H1 (cell line): ENCODE data around the gene ZNF677.

Source experiments
- ATF3 ChIP-seq: IDR thresholded peaks from 2 replicates; pipeline ENCODE4 v1.6.1; 2011; ENCODE audit warnings: low read depth, mild to moderate bottlenecking, low read length; ENCODE audit not compliant: insufficient read depth
- CTBP2 ChIP-seq: IDR thresholded peaks from 2 replicates; pipeline ENCODE4 v1.7.0; 2011; ENCODE audit warnings: borderline replicate concordance, mild to moderate bottlenecking, moderate library complexity, mixed read lengths, low read length; ENCODE audit not compliant: insufficient read depth, insufficient read length
- CTCF ChIP-seq, 3 experiments: IDR thresholded peaks; 1 replicate in 2 of 3; 2 replicates in 1 of 3; pipeline versions ENCODE4 v1.5.1 to v1.6.1; 2011; ENCODE audit warnings: low read length in 3 of 3, mild to moderate bottlenecking in 3 of 3, inconsistent platforms in 2 of 3, low read depth in 1 of 3, moderate library complexity in 1 of 3; ENCODE audit not compliant: insufficient read depth in 1 of 3; ENCODE audit errors: control extremely low read depth in 1 of 3
- EP300 ChIP-seq, 2 experiments: IDR thresholded peaks; 1 replicate in 1 of 2; 2 replicates in 1 of 2; pipeline ENCODE4 v1.6.1; 2011 to 2012; ENCODE audit warnings: low read depth in 2 of 2, low read length in 2 of 2, mild to moderate bottlenecking in 2 of 2, borderline replicate concordance in 1 of 2, inconsistent platforms in 1 of 2, moderate library complexity in 1 of 2
- EZH2 ChIP-seq: fragments of 200-600 bp; sonication (generic); IDR thresholded peaks from 2 replicates; pipeline ENCODE4 v1.7.1; 2012; ENCODE audit warnings: low read depth, mild to moderate bottlenecking, moderate library complexity, low read length, inconsistent platforms; ENCODE audit not compliant: severe bottlenecking
- HDAC6 ChIP-seq: IDR thresholded peaks from one replicate; pipeline ENCODE4 v1.7.1; 2012; ENCODE audit warnings: low read depth, mild to moderate bottlenecking, inconsistent platforms, low read length, moderate library complexity
- JUN ChIP-seq: IDR thresholded peaks from 2 replicates; pipeline ENCODE4 v1.6.1; 2011; ENCODE audit warnings: low read depth, mild to moderate bottlenecking, improper control_type of control experiment, low read length
- MAX ChIP-seq: IDR thresholded peaks from 2 replicates; pipeline ENCODE4 v1.6.1; 2012; ENCODE audit warnings: inconsistent platforms
- NRF1 ChIP-seq: IDR thresholded peaks from 2 replicates; pipeline ENCODE4 v1.6.1; 2011; ENCODE audit warnings: mild to moderate bottlenecking, low read depth, low read length, improper control_type of control experiment
- POLR2A ChIP-seq, 2 experiments: IDR thresholded peaks; 1 replicate in 1 of 2; 2 replicates in 1 of 2; pipeline ENCODE4 v1.6.1; 2011; ENCODE audit warnings: low read depth in 2 of 2, low read length in 2 of 2, mild to moderate bottlenecking in 2 of 2; ENCODE audit errors: control extremely low read depth in 1 of 2
- POLR2AphosphoS5 ChIP-seq: IDR thresholded peaks from 2 replicates; pipeline ENCODE4 v1.6.1; 2011; ENCODE audit warnings: low read depth, low read length
- YY1 ChIP-seq: IDR thresholded peaks from 2 replicates; pipeline ENCODE4 v1.6.1; 2011; ENCODE audit warnings: low read depth, mild to moderate bottlenecking, low read length
- ZNF274 ChIP-seq: IDR thresholded peaks from 2 replicates; pipeline ENCODE4 v1.7.0; 2012; ENCODE audit warnings: low read length, borderline replicate concordance; ENCODE audit errors: extremely low read depth

- no peak for TF ChIP-seq NRF1
- no peak for TF ChIP-seq MAX
- TF ChIP-seq POLR2A (IDR thresholded peaks at IDR 0.05; ENCODE audit: control extremely low read depth in 1 of 2, low read depth in 2 of 2, low read length in 2 of 2): no peak
- no peak for TF ChIP-seq CTCF (IDR thresholded peaks at IDR 0.05; ENCODE audit: control extremely low read depth in 1 of 3, insufficient read depth in 1 of 3, low read depth in 1 of 3, low read length in 3 of 3)
- TF ChIP-seq EP300 (IDR thresholded peaks at IDR 0.05; ENCODE audit: borderline replicate concordance in 1 of 2, low read depth in 2 of 2, low read length in 2 of 2): no peak
- no peak for TF ChIP-seq POLR2AphosphoS5
- TF ChIP-seq EZH2: no peak
- TF ChIP-seq CTBP2: no peak
- no peak for TF ChIP-seq YY1
- no peak for TF ChIP-seq ZNF274
- TF ChIP-seq HDAC6: no peak
- TF ChIP-seq ATF3: no peak
- TF ChIP-seq JUN: no peak
These were observed 8.2 kb downstream of the ZNF677 start for GRCh38 chr19:53246498-53246897.
